Measurements from ENCODE around the gene ZBTB2.

- no peak for TF ChIP-seq CTCF (IDR thresholded peaks at IDR 0.05; ENCODE audit: borderline replicate concordance, extremely low read depth, low read length, poor library complexity, severe bottlenecking)
- TF ChIP-seq EZH2 (IDR thresholded peaks at IDR 0.05; ENCODE audit: borderline replicate concordance, low read depth, low read length, severe bottlenecking), result no peak
Measured at GRCh38 chr6:151391471-151392413, at the start of gene ZBTB2.
